ES-I3 (cell line): ENCODE data around the gene EDC4.

Source experiments
- H3K36me3 ChIP-seq: 2 replicates; pipeline ENCODE4 v1.6.1; 2013; ENCODE audit warnings: mild to moderate bottlenecking, low read length, control low read depth, moderate library complexity; ENCODE audit not compliant: insufficient read depth
- H3K4me1 ChIP-seq: 2 replicates; pipeline ENCODE4 v1.6.1; 2013; ENCODE audit warnings: mild to moderate bottlenecking, control low read depth, low read length; ENCODE audit not compliant: insufficient read depth
- H3K9ac ChIP-seq: 2 replicates; pipeline ENCODE4 v1.6.1; 2013; ENCODE audit warnings: low read depth, mild to moderate bottlenecking, low read length, moderate library complexity
- H3K9me3 ChIP-seq: 2 replicates; pipeline ENCODE4 v1.6.1; 2013; ENCODE audit warnings: mild to moderate bottlenecking, low read length, moderate library complexity; ENCODE audit not compliant: control insufficient read depth, insufficient read depth

EDC4 gene

DNA sequence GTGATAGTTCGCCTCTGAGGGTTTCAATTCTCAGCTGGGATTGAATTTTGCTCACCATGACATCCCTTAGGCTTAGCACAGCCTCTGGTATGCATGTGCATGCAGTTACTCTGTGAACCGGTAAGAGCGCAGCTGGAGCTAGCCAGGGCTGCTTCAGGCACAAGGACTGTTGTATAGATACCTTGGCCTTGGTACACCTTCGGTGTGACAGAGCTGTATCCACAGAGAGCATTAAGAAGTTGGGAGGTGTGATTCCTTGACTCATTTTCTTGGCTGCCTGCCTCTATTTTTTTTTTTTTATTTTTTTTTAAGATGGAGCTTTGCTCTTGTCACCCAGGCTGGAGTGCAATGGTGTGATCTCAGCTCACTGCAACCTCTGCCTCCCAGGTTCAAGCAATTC is 28.4 kb upstream of the EDC4 start:
- Histone ChIP-seq H3K9me3 (no peaks in the 10 kb centered on the region), H3K9ac (peak overlapping the region; percentile 11; the same call in 1 of the 2 replicates), H3K4me1 (peaks cover 21% of the 10 kb centered on the region), H3K36me3 (0 out of 2 replicates have a peak, but pooled peaks cover 4% of the 10 kb centered on the region)

DNA sequence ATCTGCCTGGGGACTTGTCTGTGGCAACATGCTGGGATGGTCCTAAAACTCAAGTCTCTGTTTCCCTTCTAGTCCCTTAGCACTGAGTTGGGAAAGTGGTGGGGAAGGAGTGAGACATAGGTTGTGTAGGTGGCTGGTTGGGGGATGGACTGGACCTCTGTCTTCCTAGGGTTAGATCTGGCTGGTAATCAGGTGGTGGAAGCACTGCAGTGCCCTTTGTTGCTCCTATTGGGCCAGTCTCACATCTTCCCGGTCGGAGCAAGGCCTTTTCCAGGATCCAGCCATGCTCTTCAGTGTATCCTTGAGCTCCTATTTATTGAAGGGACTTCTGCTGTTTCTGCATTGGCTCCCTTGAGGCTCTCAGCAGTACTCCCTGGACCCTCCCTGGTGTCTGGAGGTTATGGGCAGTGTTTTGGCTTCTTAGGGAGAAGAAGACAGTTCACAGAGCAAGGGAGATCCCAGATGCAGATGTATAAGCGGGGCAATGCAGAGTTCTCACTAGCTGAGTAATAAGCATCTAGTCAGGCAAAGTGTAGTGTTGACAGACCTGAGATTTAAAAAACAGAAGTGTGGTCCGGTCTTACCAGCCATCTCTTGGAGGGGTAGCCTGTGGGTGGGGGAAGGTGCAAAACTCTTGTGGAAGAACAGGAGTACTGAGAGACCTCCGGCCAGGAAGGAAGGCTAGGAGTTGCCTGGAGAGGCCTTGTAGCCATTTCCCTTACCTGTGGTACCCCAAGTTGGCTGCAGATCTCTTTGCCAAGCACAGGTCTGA is 27.4 kb upstream of the EDC4 start:
- peaks cover 21% of the 10 kb centered on the region for H3K4me1 ChIP-seq
- H3K9me3 ChIP-seq = no peaks in the 10 kb centered on the region
- peak overlapping the region; percentile 97 for H3K9ac ChIP-seq
- H3K36me3 ChIP-seq = 0 out of 2 replicates have a peak, but pooled peaks cover 4% of the 10 kb centered on the region

DNA sequence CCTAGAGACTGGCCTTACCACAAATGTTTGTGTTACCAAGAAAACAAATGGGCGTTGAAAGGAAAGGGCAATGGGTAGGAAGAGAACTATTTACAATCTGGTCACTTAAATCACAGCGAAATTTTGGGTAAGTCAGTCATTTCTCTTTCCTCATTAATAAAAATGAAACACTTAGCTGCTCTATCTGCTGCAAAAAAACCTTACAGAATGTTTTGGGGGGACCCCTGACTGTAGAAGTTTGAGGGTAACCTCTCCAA is 26.9 kb upstream of the EDC4 start:
- no peaks in the 10 kb centered on the region for H3K9me3 ChIP-seq
- H3K4me1 ChIP-seq = peaks cover 21% of the 10 kb centered on the region

DNA sequence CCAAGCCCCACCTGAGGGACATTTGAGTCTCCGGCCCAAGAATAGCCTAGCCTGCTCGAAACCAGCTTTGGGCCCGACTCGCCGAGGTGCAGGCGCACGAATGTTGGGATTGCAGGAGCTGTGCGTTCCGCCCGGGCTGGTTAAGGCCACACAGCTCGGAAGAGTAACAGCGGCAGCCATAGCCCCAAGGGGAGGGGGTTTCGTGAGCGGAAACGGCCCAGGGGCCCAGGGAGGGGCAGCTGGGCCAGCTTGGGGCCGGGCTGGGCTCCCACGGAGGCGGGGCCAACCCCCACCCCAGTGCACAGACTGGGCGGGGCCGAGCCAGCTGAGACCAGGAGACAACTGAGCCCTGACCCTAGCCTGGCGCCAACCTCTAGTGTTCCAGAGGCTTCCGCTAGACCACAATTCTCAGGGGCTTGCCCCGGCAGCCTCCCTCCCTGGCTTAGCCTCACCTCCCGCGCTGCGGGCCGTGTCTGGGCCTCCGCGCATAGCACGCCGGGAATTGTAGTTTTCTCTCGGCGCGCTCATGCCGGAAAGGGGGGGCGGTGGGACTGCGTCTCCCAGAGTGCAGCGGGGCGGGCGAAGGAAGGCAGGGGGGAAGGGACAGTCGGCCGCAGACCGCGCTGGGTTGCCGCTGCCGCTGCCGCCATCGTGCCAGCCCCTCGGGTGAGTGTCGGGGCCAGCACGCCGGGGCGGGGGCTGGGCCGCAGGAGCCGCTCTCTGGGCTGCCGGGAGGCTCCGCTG is 26.4 kb upstream of the EDC4 start, which contains the start of gene NUTF2:
TSS of gene NUTF2 (plus strand) at position 614 of the 744 bp plus-strand sequence. CDS start 18,198 bp downstream, outside the sequence.
- Histone ChIP-seq H3K36me3 (0 out of 2 replicates have a peak, but pooled peaks cover 4% of the 10 kb centered on the region), H3K9ac (peak within 1 kb of the TSS; percentile 97), H3K4me1 (peaks cover 21% of the 10 kb centered on the region), H3K9me3 (no peaks in the 10 kb centered on the region)

More for the DNA sequence above, 26.9 kb upstream of the EDC4 start:
- Histone ChIP-seq H3K9ac (peak overlapping the region; percentile 97), H3K36me3 (0 out of 2 replicates have a peak, but pooled peaks cover 4% of the 10 kb centered on the region)

DNA sequence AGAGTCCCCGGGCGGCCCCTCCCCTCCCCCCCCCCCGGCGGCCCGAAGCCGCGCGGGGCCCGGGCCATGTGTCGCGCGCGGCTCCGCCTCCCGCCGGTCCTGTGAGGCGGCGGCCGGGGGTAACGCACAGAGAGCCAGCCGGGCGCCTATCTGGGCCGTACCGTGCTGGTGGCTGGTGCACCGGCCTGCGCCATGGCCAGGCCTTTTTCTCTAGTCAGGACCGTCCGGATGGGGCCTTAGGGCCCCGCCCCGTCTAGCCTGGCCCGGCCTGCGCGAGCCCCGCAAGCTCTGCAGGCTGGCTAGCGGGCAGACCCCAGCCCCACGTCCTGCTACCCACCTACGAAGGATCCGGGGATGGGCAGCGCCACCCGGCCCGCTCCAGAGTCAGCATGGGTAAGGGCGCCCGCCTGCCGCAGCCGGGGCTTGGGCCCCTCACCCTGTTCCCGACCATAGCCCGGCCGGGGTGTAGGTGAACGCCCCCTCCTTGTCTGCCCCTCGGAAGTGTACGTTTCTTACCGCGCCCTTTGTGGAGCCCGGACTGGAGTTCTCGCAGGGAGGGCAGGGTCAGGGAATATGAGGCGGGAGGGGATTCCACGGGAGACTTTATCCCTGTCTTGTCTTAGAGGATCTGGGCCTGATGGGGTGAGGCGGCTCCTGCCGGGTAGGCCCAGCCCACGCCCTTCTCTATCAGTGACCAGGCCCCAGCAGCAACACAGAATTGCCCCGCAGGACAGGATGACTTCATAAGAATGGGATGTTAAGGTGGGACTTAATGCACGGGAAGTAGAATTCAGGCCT is 25.6 kb upstream of the EDC4 start, which contains the start of gene CENPT:
TSS of gene CENPT (minus strand) at position 630 of the 798 bp plus-strand sequence. CDS start 13,834 bp downstream, outside the sequence.
- H3K9me3 ChIP-seq = no peaks in the 10 kb centered on the region
- H3K36me3 ChIP-seq = 0 out of 2 replicates have a peak, but pooled peaks cover 4% of the 10 kb centered on the region
- peaks cover 21% of the 10 kb centered on the region for H3K4me1 ChIP-seq
- H3K9ac ChIP-seq = peak within 1 kb of the TSS; percentile 97

DNA sequence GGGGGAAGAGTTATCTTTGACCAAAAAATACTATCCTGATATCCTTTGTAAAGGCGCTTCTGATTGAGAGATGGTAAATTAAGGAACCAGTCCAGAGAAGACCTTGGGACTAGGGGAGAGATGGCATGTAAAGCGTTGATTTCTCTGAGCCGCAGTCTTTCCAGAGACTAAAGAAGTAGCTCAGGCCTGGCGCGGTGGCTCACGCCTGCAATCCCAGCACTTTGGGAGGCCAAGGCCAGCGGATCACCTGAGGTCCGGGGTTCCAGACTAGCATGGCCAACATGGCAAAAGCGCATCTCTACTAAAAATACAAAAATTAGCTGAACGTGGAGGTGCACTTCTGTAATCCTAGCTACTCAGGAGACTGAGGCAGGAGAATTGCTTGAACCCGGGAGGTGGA is 24.7 kb upstream of the EDC4 start:
- Histone ChIP-seq H3K9me3 (no peaks in the 10 kb centered on the region), H3K4me1 (peaks cover 21% of the 10 kb centered on the region), H3K9ac (peak overlapping the region; percentile 97), H3K36me3 (0 out of 2 replicates have a peak, but pooled peaks cover 4% of the 10 kb centered on the region)

DNA sequence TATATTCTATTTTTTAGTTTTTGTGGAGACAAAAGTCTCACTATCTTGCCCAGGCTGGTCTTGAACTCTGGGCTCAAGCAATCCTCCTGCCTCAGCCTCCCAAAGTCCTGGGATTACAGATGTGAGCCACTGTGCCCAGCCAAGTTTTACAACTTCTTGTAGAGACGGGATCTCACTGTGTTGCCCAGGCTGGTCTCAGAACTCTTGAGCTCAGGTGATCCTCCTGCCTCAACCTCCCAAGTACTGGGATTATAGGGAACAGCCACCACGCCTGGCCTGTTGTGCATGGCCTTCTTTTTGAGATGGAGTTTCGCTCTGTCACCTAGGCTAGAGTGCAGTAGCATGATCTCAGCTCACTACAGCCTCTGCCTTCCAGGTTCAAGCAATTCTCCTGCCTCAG is 19.2 kb upstream of the EDC4 start:
- Histone ChIP-seq H3K4me1 (peaks cover 6% of the 10 kb centered on the region; the same call in 1 of the 2 replicates), H3K9me3 (no peaks in the 10 kb centered on the region), H3K36me3 (0 out of 2 replicates have a peak, but pooled peaks cover 4% of the 10 kb centered on the region), H3K9ac (no peak overlapping the region)

DNA sequence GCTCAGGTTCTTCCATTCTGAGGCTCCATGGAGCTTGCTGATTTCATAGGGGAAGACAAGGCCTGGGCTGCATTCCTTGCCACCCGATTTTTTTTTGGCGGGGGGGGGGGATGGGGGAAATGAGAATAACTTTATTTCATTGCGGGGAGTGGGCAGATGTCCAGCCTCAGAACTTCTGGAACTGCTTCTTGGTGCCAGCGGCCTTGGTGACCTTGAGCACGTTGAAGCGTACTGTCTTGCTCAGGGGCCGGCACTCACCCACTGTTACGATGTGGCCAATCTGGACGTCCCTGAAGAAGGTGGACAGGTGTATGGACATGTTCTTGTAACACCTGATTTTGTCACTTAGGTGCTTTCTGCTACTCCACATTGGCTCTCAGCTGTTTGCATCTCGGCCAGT is 17.1 kb upstream of the EDC4 start:
- Histone ChIP-seq H3K36me3 (peaks cover 2% of the 10 kb centered on the region; the same call in 1 of the 2 replicates), H3K4me1 (peaks cover 6% of the 10 kb centered on the region; the same call in 1 of the 2 replicates), H3K9ac (no peak overlapping the region), H3K9me3 (no peaks in the 10 kb centered on the region)

DNA sequence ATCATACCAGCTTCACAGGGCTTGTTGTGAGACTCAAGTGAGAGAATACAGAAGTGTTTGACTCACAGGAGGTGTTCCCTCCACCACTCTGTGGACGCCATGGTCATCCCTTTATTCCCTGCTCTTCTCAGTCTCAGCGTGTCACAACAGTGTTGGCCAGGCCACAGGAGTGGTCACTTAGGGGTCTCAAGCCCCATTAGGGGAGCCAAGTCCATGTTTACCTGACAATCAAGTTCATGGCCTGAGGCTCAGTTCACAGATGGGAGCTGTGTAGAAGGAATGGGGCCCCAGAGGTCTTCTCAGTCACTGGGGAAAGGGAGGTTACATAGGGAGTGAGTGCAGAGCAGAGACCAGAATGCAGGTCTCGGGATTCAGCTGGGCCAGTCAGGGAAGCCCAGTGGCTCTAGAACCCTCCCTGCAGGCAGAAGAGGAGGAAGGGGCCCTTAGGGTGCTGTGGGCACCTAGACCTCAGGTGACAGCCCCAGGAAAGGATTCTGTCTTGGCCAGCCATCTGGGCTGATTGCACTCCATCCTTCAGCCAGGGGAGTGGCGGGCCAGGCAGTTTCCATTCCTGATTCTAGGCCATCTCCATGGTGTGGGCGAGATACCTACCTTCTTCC is 15.8 kb upstream of the EDC4 start:
- peaks cover 4% of the 10 kb centered on the region; the same call in 1 of the 2 replicates for H3K36me3 ChIP-seq
- peaks cover 6% of the 10 kb centered on the region; the same call in 1 of the 2 replicates for H3K4me1 ChIP-seq
- no peak overlapping the region for H3K9ac ChIP-seq
- H3K9me3 ChIP-seq = no peaks in the 10 kb centered on the region

DNA sequence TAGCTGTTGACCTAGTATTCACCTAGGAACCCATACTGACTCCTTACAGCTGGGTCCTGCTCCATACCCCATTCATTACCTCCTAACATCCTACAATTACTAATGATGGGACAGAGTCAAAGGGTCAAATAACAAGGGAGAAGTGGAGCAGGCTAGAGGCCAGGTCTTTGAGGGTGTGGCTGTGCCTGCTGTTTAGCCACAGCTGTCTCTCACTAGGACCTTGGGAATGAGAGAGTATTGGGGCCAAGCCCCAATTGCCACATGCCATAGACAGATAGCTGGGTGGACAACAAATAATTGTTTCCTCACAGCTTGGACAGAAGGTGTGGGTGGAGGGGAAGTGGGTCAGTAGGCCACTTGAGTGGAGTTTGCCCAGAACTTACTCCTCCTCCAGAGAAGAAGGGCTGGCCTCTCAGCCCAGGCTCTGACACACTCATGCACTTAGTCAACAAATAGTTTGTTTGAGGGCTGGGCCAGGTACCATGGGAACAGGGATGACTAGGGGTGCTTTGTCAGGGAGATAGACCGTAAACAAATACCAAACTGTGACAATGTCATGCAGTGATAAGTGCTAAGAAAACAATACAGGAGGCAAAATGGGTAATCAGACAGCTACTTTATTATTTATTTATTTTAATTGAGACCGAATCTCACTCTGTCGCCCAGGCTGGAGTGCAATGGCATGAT is 15.2 kb upstream of the EDC4 start:
- H3K36me3 ChIP-seq = peaks cover 4% of the 10 kb centered on the region; the same call in 1 of the 2 replicates
- peaks cover 6% of the 10 kb centered on the region; the same call in 1 of the 2 replicates for H3K4me1 ChIP-seq
- no peak overlapping the region for H3K9ac ChIP-seq
- H3K9me3 ChIP-seq = no peaks in the 10 kb centered on the region

DNA sequence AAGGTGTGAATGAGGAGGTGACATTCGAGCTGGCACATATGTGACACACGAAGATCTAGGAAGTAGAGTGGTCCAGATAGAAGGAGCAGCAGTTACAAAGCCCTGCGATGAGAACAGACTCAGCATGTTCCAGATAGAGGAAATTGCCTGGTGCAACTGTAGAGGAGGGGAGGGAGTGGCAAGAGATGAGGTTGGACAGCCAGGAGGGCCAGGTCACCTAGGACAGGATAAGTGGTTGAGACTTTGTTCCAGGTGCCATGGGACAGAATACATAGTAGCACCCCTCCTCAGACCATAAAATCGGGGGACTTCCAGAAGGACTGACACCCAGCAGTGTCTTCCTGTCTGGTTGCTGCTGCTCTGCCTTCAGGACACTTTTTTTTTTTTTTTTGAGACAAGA is 14.4 kb upstream of the EDC4 start:
- Histone ChIP-seq H3K4me1 (peaks cover 6% of the 10 kb centered on the region; the same call in 1 of the 2 replicates), H3K9me3 (no peaks in the 10 kb centered on the region), H3K9ac (no peak overlapping the region), H3K36me3 (peaks cover 4% of the 10 kb centered on the region; the same call in 1 of the 2 replicates)

DNA sequence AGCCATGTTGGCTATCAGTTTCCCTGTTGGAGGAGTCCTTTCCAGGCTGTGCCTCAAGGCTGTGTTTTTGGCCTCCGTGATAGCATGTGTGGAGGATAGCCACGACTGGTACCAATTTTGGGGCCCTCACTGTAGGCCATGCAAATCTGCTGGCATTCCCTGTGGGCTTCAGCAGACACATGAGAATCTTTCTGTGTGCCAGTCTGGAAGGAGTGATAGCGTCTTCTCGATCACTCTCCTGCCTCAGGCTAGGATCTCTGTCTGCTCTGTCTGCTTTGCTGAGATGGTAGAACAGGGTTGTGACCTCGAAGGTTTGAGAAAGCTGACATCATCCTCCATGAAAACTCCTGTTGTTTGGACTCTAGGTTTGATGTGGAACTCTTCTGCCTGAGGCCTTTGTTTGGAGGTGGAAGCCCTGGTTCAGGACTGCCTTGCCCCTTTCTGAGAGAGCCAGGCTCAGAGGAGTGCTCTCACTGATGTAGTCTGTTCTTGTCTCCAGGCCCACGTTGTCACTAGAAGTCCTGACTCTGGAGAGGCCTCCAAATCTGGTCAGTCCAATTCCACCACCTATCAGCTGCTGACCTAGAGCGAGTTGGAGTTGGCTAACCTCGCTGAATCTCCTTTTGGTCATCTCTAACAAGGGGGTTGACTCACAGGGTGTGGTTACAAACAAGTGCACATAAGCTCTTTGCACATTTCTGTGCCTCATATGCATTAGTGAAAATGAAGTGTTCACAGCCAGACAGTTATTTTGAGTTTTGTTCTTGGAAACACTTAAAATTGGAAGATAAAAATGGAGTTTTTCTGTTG is 12.1 kb upstream of the EDC4 start:
- H3K9ac ChIP-seq = no peak overlapping the region
- H3K9me3 ChIP-seq = no peaks in the 10 kb centered on the region
- H3K4me1 ChIP-seq = peaks cover 6% of the 10 kb centered on the region; the same call in 1 of the 2 replicates
- peaks cover 4% of the 10 kb centered on the region; the same call in 1 of the 2 replicates for H3K36me3 ChIP-seq
